Measurements from ENCODE around the gene ADGRL4.

DNA sequence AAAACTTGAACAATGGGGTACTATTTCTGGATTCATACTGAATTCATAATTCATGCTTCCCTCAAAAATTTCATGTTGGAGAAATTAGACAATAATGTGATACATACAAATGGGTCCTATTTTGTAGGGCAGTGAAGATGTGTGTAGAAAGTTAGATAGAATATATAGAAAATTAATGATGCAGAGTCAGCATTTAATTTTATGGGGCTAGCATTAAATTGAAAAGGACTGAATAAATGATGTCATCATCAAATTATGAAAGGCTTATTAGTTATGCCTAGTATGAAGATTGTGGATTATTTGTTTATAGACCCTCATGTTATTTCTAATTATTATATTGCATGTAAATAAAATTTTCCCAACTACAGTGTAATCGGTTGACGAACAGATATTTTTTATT lies 119.1 kb downstream of the ADGRL4 start:
- TF ChIP-seq POLR2A (IDR thresholded peaks at IDR 0.05; ENCODE audit: low read depth, low read length) (no peak), POLR2AphosphoS5 (IDR thresholded peaks at IDR 0.05; ENCODE audit: low read depth, low read length) (no peak), TAF1 (IDR thresholded peaks at IDR 0.05; ENCODE audit: low read depth, low read length) (no peak), POU2F2 (IDR thresholded peaks at IDR 0.05; ENCODE audit: low read depth, low read length) (no peak)

Data from GM12891 (cell line).